Thoracic aorta (tissue), 2 donors: ENCODE data around the gene CLTA. TPM values are rescaled to one million over a fixed set of nuclear protein-coding genes. Genes with fewer than 3 reads are reported as not detected.
A peak's percentile ranks its signal among the peaks of the same experiment; 100 is the strongest.

Source experiments
- ATAC-seq: fragments of 150-250 bp; one replicate; pipeline ENCODE4 v1.8.0; 2017; ENCODE audit warnings: low read depth; ENCODE audit not compliant: insufficient number of reproducible peaks, low FRiP score
- DNase-seq: peaks from one replicate; pipeline ENCODE4 v3.0.0-alpha.2; 2020; ENCODE audit warnings: low spot score
- H3K27ac ChIP-seq, 2 donors: fragments of 200-600 bp; sonication (generic); 1 replicate in 1 of 2; 2 replicates in 1 of 2; pipeline ENCODE4 v1.5.1; 2016; ENCODE audit warnings: mild to moderate bottlenecking in 2 of 2, moderate library complexity in 2 of 2
- H3K27me3 ChIP-seq: fragments of 200-600 bp; sonication (generic); replicated peaks from 2 replicates; pipeline ENCODE4 v1.6.0; 2016; ENCODE audit warnings: mild to moderate bottlenecking; ENCODE audit not compliant: insufficient read depth
- H3K36me3 ChIP-seq: fragments of 200-600 bp; sonication (generic); one replicate; pipeline ENCODE4 v1.5.1; 2016
- H3K4me1 ChIP-seq, 2 donors: fragments of 200-600 bp; sonication (generic); 1 replicate in 1 of 2; 2 replicates in 1 of 2; pipeline versions ENCODE4 v1.5.1 to v1.6.0; 2016; ENCODE audit warnings: low read depth in 2 of 2, mild to moderate bottlenecking in 1 of 2; ENCODE audit not compliant: control insufficient read depth in 1 of 2
- H3K4me3 ChIP-seq: fragments of 200-600 bp; sonication (generic); 2 replicates; pipeline ENCODE4 v1.5.1; 2016; ENCODE audit warnings: mild to moderate bottlenecking
- H3K9me3 ChIP-seq: fragments of 200-600 bp; sonication (generic); 2 replicates; pipeline ENCODE4 v1.5.1; 2016
- total RNA-seq, 2 donors: library from RNA; depleted of rRNA; stranded (reverse); fragments of >200 nt; gene quantifications; one replicate each; pipeline versions ENCODE4 v1.1.0 to v1.2.3, GENCODE V29; 2016
- TF ChIP-seq, protein P1 (sequence below): fragments of 200-600 bp; sonication (generic); IDR thresholded peaks from one replicate; pipeline ENCODE4 v1.5.1; 2019; ENCODE audit warnings: antibody characterized with exemption

The CLTA gene
- total RNA-seq, 2 donors from 2014 or later = 127 to 145 TPM

DNA sequence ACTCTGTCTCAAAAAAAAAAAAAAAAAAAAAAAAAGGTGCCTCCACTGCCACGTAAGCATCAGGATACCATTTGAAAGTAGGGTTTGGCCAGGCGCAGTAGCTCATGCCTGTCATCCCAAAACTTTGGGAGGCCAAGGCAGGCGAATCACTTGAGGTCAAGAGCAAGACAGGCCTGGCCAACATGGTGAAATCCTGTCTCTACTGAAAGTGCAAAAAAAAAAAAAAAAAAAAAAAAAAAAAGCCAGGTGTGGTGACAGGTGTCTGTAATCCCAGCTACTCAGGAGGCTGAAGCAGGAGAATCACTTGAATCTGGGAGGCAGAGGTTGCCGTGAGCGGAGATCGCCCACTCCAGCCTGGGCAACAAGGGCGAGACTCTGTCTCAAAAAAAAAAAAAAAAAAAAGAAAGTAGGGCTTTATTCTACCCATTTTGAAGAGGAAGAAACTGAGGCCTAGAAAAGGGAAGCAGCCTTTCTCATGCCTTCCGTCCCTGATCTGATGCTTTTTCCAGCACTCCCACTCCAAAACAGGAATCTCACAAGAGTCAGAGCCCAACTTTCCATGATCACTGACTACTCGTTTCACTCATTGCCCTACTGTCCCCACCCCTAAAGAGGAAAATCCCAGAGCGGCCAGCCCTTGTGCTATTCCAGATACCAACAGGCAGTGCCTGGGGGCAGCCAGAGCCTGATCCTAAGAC is 37.8 kb upstream of the CLTA start:
- no peak for DNase-seq
- H3K36me3 ChIP-seq = peaks cover 19% of the 10 kb centered on the region
- no peaks in the 10 kb centered on the region for H3K27me3 ChIP-seq
- no peak for ATAC-seq
- H3K27ac ChIP-seq = no peak overlapping the region
- TF ChIP-seq, protein P1, sequence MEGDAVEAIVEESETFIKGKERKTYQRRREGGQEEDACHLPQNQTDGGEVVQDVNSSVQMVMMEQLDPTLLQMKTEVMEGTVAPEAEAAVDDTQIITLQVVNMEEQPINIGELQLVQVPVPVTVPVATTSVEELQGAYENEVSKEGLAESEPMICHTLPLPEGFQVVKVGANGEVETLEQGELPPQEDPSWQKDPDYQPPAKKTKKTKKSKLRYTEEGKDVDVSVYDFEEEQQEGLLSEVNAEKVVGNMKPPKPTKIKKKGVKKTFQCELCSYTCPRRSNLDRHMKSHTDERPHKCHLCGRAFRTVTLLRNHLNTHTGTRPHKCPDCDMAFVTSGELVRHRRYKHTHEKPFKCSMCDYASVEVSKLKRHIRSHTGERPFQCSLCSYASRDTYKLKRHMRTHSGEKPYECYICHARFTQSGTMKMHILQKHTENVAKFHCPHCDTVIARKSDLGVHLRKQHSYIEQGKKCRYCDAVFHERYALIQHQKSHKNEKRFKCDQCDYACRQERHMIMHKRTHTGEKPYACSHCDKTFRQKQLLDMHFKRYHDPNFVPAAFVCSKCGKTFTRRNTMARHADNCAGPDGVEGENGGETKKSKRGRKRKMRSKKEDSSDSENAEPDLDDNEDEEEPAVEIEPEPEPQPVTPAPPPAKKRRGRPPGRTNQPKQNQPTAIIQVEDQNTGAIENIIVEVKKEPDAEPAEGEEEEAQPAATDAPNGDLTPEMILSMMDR = no peak
- H3K4me3 ChIP-seq = no peak overlapping the region
- H3K9me3 ChIP-seq = no peaks in the 10 kb centered on the region
- H3K4me1 ChIP-seq = peaks cover 24 to 37% of the 10 kb centered on the region in 2 donors

DNA sequence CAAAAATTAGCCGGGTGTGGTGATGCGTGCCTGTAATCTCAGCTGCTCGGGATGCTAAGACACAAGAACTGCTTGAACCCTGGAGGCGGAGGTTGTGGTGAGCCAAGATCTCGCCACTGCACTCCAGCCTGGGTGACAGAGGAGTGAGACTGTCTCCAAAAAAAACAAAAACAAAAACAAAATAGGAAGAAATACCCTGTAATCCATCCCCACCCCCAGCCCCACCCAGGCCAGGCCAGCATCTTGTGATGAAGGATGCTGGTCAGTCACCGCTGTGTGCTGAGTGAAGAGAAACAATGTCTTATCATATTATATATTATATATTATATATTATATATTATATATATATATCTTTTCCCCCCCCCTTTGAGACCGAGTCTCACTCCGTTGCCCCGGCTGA is 37.0 kb upstream of the CLTA start:
- no peak overlapping the region for H3K4me3 ChIP-seq
- H3K27me3 ChIP-seq = no peaks in the 10 kb centered on the region
- peaks cover 19% of the 10 kb centered on the region for H3K36me3 ChIP-seq
- no peaks in the 10 kb centered on the region for H3K9me3 ChIP-seq
- ATAC-seq (no peak), DNase-seq (no peak)
- peaks cover 20 to 36% of the 10 kb centered on the region in 2 donors for H3K4me1 ChIP-seq
- peak overlapping the region in 1 of 2 donors; percentile 84 for H3K27ac ChIP-seq
- TF ChIP-seq, protein P1 = no peak

DNA sequence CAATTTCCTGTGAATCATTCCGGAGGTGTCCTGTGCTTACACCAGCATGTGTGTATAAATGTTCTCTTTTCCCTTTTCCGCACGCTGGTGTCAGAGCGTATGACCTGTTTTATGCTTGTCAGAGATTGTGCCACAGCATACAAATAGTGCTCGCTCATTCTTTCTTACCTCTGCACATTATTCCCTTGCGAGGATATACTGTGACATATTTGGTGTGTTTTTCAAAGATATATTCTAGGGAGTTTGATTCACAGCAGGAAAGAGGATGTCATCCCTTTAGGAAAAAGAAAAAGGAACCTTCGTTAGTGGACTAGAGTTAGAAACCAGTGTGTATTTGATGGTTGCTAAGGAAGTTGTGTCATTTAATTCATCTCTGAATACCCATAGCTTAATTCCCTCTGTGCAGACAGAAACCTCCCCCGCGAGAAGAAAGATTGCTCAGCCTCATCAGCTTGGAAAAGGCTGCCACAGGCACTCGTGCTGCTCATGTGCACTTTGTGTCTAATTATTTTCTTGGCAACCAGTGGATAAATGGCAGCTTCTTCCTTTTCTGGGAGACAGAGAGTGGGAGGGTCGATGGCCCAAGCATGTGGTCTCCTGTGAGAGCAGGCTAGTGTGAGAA is 36.3 kb upstream of the CLTA start:
- ATAC-seq (no peak), DNase-seq (no peak)

DNA sequence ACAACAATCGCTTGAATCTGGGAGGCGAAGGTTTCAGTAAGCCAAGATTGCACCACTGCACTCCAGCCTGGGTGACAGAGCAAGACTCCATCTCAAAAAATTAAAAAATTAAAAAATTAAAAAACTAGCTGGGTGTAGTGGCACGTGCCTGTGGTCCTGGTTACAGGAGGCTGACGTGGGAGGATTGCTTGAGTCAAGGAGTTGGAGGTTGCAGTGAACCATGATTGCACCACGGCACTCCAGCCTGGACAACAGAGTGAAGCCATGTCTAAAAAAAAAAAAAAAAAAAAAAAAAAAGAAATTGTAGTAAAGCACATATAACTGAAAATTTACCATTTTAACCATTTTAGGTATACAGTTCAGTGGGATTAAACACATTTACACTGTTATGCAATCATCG is 34.6 kb upstream of the CLTA start:
- ATAC-seq (no peak), DNase-seq (no peak)
- no peak overlapping the region for H3K27ac ChIP-seq
- peaks cover 13 to 42% of the 10 kb centered on the region in 2 donors for H3K4me1 ChIP-seq
- H3K27me3 ChIP-seq = no peaks in the 10 kb centered on the region
- peaks cover 14% of the 10 kb centered on the region for H3K36me3 ChIP-seq
- H3K9me3 ChIP-seq = no peaks in the 10 kb centered on the region
- TF ChIP-seq, protein P1 = no peak
- no peak overlapping the region for H3K4me3 ChIP-seq

More for the DNA sequence above, 36.3 kb upstream of the CLTA start:
- H3K4me1 ChIP-seq = peaks cover 16 to 36% of the 10 kb centered on the region in 2 donors
- no peaks in the 10 kb centered on the region for H3K27me3 ChIP-seq
- H3K36me3 ChIP-seq = peaks cover 19% of the 10 kb centered on the region
- H3K27ac ChIP-seq = peak overlapping the region; percentile 56 to 84
- no peak overlapping the region for H3K4me3 ChIP-seq
- no peaks in the 10 kb centered on the region for H3K9me3 ChIP-seq
- TF ChIP-seq, protein P1 = no peak

DNA sequence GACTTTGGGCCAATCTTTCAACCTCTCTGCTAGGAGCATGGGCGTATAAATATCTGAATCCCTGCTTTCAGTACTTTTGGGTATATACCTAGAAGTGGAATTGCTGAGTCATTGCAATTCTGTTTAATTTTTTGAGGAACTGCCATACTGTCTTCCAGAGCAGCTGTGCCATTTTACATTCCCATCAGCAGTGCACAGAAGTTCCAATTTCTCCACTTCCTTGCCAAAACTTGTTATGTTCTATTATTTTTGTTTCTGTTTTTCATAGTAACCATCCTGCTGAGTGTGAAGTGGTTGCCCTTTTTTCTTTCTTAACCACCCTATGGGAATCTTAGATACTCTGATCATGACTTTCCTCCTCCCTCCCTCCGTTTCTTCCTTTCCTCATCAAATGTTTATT is 32.6 kb upstream of the CLTA start:
- no peak for ATAC-seq
- Histone ChIP-seq H3K27ac (peak overlapping the region; percentile 69 to 77), H3K4me1 (peaks cover 16 to 59% of the 10 kb centered on the region in 2 donors)

More for the DNA sequence above, 32.6 kb upstream of the CLTA start:
- no peaks in the 10 kb centered on the region for H3K27me3 ChIP-seq
- H3K4me3 ChIP-seq = no peak overlapping the region
- TF ChIP-seq, protein P1 = no peak
- H3K36me3 ChIP-seq = peaks cover 6% of the 10 kb centered on the region
- DNase-seq = no peak
- H3K9me3 ChIP-seq = no peaks in the 10 kb centered on the region
